Gastroesophageal sphincter (tissue), 4 donors: Measurements from ENCODE around the gene SMG7. TPM values are rescaled to one million over a fixed set of nuclear protein-coding genes. Genes with fewer than 3 reads are reported as not detected.

Source experiments
- ATAC-seq: fragments of 150-250 bp; one replicate; pipeline ENCODE4 v1.9.1; 2016; ENCODE audit warnings: mild to moderate bottlenecking, moderate library complexity
- H3K27ac ChIP-seq, 4 donors: fragments of 200-600 bp; sonication (generic) in 3 of 4; 1 replicate in 3 of 4; 2 replicates in 1 of 4; pipeline ENCODE4 v1.5.1; 2016 to 2019
- H3K27me3 ChIP-seq: fragments of 200-600 bp; sonication (generic); one replicate; pipeline ENCODE4 v1.5.1; 2019
- H3K36me3 ChIP-seq, 2 donors: fragments of 200-600 bp; sonication (generic); one replicate each; pipeline ENCODE4 v1.5.1; 2019; ENCODE audit warnings: control low read depth in 1 of 2
- H3K4me1 ChIP-seq, 3 donors: fragments of 200-600 bp; sonication (generic); 1 replicate in 2 of 3; 2 replicates in 1 of 3; pipeline ENCODE4 v1.5.1; 2016 to 2019; ENCODE audit warnings: control low read depth in 2 of 3
- H3K4me3 ChIP-seq, 2 donors: fragments of 200-600 bp; sonication (generic); one replicate each; pipeline ENCODE4 v1.5.1; 2019; ENCODE audit warnings: mild to moderate bottlenecking in 1 of 2, moderate library complexity in 1 of 2
- H3K9me3 ChIP-seq, 3 donors: fragments of 200-600 bp; sonication (generic); one replicate each; pipeline ENCODE4 v1.5.1; 2017 to 2019; ENCODE audit warnings: control low read depth in 2 of 3
- CTCF ChIP-seq, 4 experiments: fragments of 200-600 bp in 2 of 4; fragments of 450-650 bp in 2 of 4; sonication (generic) in 1 of 4; IDR thresholded peaks; one replicate each; pipeline ENCODE4 v1.5.1; 2017 to 2019; ENCODE audit warnings: antibody characterized with exemption in 4 of 4, mild to moderate bottlenecking in 2 of 4, moderate library complexity in 2 of 4
- EP300 ChIP-seq: sonication (generic); formaldehyde crosslinking; IDR thresholded peaks from one replicate; pipeline ENCODE4 v1.6.1; 2017; ENCODE audit warnings: antibody characterized with exemption, mild to moderate bottlenecking
- POLR2A ChIP-seq, 2 donors: fragments of 450-650 bp; IDR thresholded peaks; one replicate each; pipeline ENCODE4 v1.6.1; 2017; ENCODE audit warnings: antibody characterized with exemption in 2 of 2, mild to moderate bottlenecking in 2 of 2, moderate library complexity in 1 of 2
- POLR2AphosphoS5 ChIP-seq: sonication (generic); formaldehyde crosslinking; IDR thresholded peaks from one replicate; pipeline ENCODE4 v1.6.1; 2017; ENCODE audit warnings: antibody characterized with exemption
- WGBS, 2 donors: methylation state at CpG; one replicate each; pipeline ENCODE4 v1.1.5; 2018; ENCODE audit warnings: low coverage in 1 of 2; 5-methylcytosine and 5-hydroxymethylcytosine counted together
- total RNA-seq, 4 donors: library from RNA; depleted of rRNA; stranded (reverse); fragments of >200 nt; gene quantifications; one replicate each; pipeline ENCODE4 v1.1.0, GENCODE V29; 2016

Gene SMG7
- total RNA-seq, 4 donors from 2014 or later, result 31.9 to 55.9 (median 38.2) TPM

- Histone ChIP-seq H3K36me3 (peaks cover 0 to 94% of the 10 kb centered on the region in 2 donors), H3K27me3 (no peaks in the 10 kb centered on the region), H3K4me3 (no peak overlapping the region), H3K9me3 (no peaks in the 10 kb centered on the region), H3K27ac (no peak overlapping the region), H3K4me1 (no peaks in the 10 kb centered on the region)
- no peak for TF ChIP-seq POLR2A (IDR thresholded peaks at IDR 0.05)
- no peak for TF ChIP-seq POLR2AphosphoS5
- TF ChIP-seq CTCF (IDR thresholded peaks at IDR 0.05), result no peak
- TF ChIP-seq EP300, result no peak
- WGBS, 2 donors, result 60 to 82% methylated on average over 1 to 9 of the region's 9 CpGs
- no peak for ATAC-seq
These were observed 79.6 kb downstream of the SMG7 start for GRCh38 chr1:183551924-183552323.

- no peak for ATAC-seq
- H3K9me3 ChIP-seq, result no peaks in the 10 kb centered on the region
- 57 to 78% methylated on average over 1 to 4 of the region's 7 CpGs for WGBS, 2 donors
- no peak for TF ChIP-seq EP300
- TF ChIP-seq POLR2AphosphoS5, result no peak
- TF ChIP-seq POLR2A (IDR thresholded peaks at IDR 0.05), result no peak
- TF ChIP-seq CTCF (IDR thresholded peaks at IDR 0.05), result no peak
- no peaks in the 10 kb centered on the region for H3K4me1 ChIP-seq
- H3K36me3 ChIP-seq, result peaks cover 0 to 89% of the 10 kb centered on the region in 2 donors
- no peaks in the 10 kb centered on the region for H3K27me3 ChIP-seq
- H3K4me3 ChIP-seq, result no peak overlapping the region
- no peak overlapping the region for H3K27ac ChIP-seq
These were observed 80.1 kb downstream of the SMG7 start for GRCh38 chr1:183552441-183552840.

GRCh38 chr1:183552891-183553290 is 80.6 kb downstream of the SMG7 start:
- Histone ChIP-seq H3K27ac (no peak overlapping the region), H3K4me3 (no peak overlapping the region), H3K4me1 (no peaks in the 10 kb centered on the region), H3K9me3 (no peaks in the 10 kb centered on the region), H3K27me3 (no peaks in the 10 kb centered on the region), H3K36me3 (peaks cover 0 to 85% of the 10 kb centered on the region in 2 donors)
- ATAC-seq, result no peak
- 47 to 82% methylated on average over 3 to 6 of the region's 6 CpGs for WGBS, 2 donors
- TF ChIP-seq CTCF (IDR thresholded peaks at IDR 0.05) (no peak), EP300 (no peak), POLR2AphosphoS5 (no peak), POLR2A (IDR thresholded peaks at IDR 0.05) (no peak)

GRCh38 chr1:183553331-183553730 is 81.0 kb downstream of the SMG7 start:
- no peak overlapping the region for H3K4me3 ChIP-seq
- 59 to 64% methylated on average over 3 to 5 of the region's 5 CpGs for WGBS, 2 donors
- ATAC-seq, result no peak
- no peak for TF ChIP-seq POLR2AphosphoS5
- no peak for TF ChIP-seq POLR2A (IDR thresholded peaks at IDR 0.05)
- no peak for TF ChIP-seq CTCF (IDR thresholded peaks at IDR 0.05)
- TF ChIP-seq EP300, result no peak
- H3K4me1 ChIP-seq, result no peaks in the 10 kb centered on the region
- H3K27ac ChIP-seq, result no peak overlapping the region
- no peaks in the 10 kb centered on the region for H3K9me3 ChIP-seq
- H3K36me3 ChIP-seq, result peaks cover 0 to 80% of the 10 kb centered on the region in 2 donors
- no peaks in the 10 kb centered on the region for H3K27me3 ChIP-seq

DNA sequence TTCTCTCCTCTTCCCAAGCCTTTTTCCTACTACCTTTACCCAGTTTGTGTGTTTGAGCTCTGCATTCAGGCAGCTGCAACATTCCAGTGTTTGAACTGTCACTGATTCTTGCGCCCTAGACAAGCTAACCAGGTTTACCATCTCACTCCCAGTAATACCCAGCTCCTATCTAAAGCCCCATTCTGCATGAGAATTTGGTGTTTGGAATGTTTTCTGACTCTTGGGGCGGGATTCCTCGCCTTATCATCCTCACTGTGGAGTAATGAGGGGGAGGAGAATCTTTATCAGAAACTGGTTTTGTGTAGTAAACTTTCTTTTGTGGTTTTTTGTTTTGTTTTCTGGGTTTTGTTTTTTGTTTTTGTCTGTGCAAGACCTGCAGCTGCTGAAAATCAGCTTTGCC is 81.5 kb downstream of the SMG7 start:
- WGBS, 2 donors, result 78 to 82% methylated on average over 3 of the region's 3 CpGs
- Histone ChIP-seq H3K27me3 (no peaks in the 10 kb centered on the region), H3K27ac (no peak overlapping the region), H3K4me1 (no peaks in the 10 kb centered on the region), H3K9me3 (no peaks in the 10 kb centered on the region), H3K36me3 (peaks cover 0 to 76% of the 10 kb centered on the region in 2 donors), H3K4me3 (no peak overlapping the region)
- TF ChIP-seq POLR2AphosphoS5, result no peak
- no peak for TF ChIP-seq POLR2A (IDR thresholded peaks at IDR 0.05)
- TF ChIP-seq CTCF (IDR thresholded peaks at IDR 0.05), result no peak
- no peak for TF ChIP-seq EP300
- no peak for ATAC-seq
